Keratinocyte (primary cell): Measurements from ENCODE around the gene RPS6KA5. TPM values are rescaled to one million over a fixed set of nuclear protein-coding genes. Genes with fewer than 3 reads are reported as not detected.

Experiments
- DNase-seq: peaks from one replicate; pipeline ENCODE4 v3.0.0-alpha.2; 2011; ENCODE audit warnings: low read depth, missing footprints, low spot score
- FAIRE-seq: peaks from 2 replicates; lab custom pipeline; 2011; peaks lifted over from hg19 to GRCh38; lab: Jason Lieb, UNC
- H2AFZ ChIP-seq: 2 replicates; pipeline ENCODE4 v1.6.0; 2012; ENCODE audit warnings: low read length, control low read depth, inconsistent platforms; ENCODE audit not compliant: control insufficient read depth
- H3K27ac ChIP-seq: 2 replicates; pipeline ENCODE4 v1.5.1; 2011; ENCODE audit warnings: low read length; ENCODE audit not compliant: control insufficient read depth, insufficient read depth
- H3K27me3 ChIP-seq: 3 replicates; pipeline ENCODE4 v1.6.0; 2011; ENCODE audit warnings: low read length; ENCODE audit not compliant: control insufficient read depth, insufficient read depth; ENCODE audit errors: extremely low read depth
- H3K36me3 ChIP-seq, 2 experiments: 2 replicates in 1 of 2; 3 replicates in 1 of 2; pipeline ENCODE4 v1.5.1; 2011; ENCODE audit warnings: low read length in 2 of 2, mild to moderate bottlenecking in 1 of 2; ENCODE audit not compliant: control insufficient read depth in 2 of 2, insufficient read depth in 2 of 2; ENCODE audit errors: extremely low read depth in 1 of 2
- H3K4me1 ChIP-seq: 3 replicates; pipeline ENCODE4 v1.5.1; 2011; ENCODE audit warnings: low read length; ENCODE audit not compliant: control insufficient read depth, insufficient read depth; ENCODE audit errors: extremely low read depth
- H3K4me2 ChIP-seq: 3 replicates; pipeline ENCODE4 v1.6.0; 2011; ENCODE audit warnings: low read depth, low read length; ENCODE audit not compliant: control insufficient read depth, insufficient read depth; ENCODE audit errors: extremely low read depth
- H3K4me3 ChIP-seq, 3 experiments: fragments of 200-600 bp in 1 of 3; sonication (generic) in 1 of 3; 2 replicates in 2 of 3; 3 replicates in 1 of 3; pipeline ENCODE4 v1.5.1; 2011 to 2016; ENCODE audit warnings: low read length in 3 of 3, mild to moderate bottlenecking in 3 of 3, control low read depth in 2 of 3, inconsistent platforms in 1 of 3, low read depth in 1 of 3, mixed read lengths in 1 of 3, mixed run types in 1 of 3, moderate library complexity in 1 of 3; ENCODE audit not compliant: control insufficient read depth in 2 of 3, insufficient read depth in 2 of 3; ENCODE audit errors: extremely low read depth in 1 of 3
- H3K79me2 ChIP-seq: 2 replicates; pipeline ENCODE4 v1.6.0; 2012; ENCODE audit warnings: low read length; ENCODE audit not compliant: control insufficient read depth, insufficient read depth
- H3K9ac ChIP-seq: 3 replicates; pipeline ENCODE4 v1.6.0; 2011; ENCODE audit warnings: low read length; ENCODE audit not compliant: control insufficient read depth, insufficient read depth; ENCODE audit errors: extremely low read depth
- H3K9me1 ChIP-seq: 3 replicates; pipeline ENCODE4 v1.6.0; 2011; ENCODE audit warnings: low read length; ENCODE audit not compliant: control insufficient read depth, insufficient read depth; ENCODE audit errors: extremely low read depth
- H3K9me3 ChIP-seq: 2 replicates; pipeline ENCODE4 v1.5.1; 2012; ENCODE audit warnings: low read depth, low read length; ENCODE audit not compliant: control insufficient read depth
- H4K20me1 ChIP-seq: 3 replicates; pipeline ENCODE4 v1.6.0; 2011; ENCODE audit warnings: low read length; ENCODE audit not compliant: control insufficient read depth, insufficient read depth; ENCODE audit errors: extremely low read depth
- CTCF ChIP-seq, 3 experiments: IDR thresholded peaks in 1 of 3; conservative IDR thresholded peaks in 1 of 3; optimal IDR thresholded peaks in 1 of 3; 2 replicates in 2 of 3; 3 replicates in 1 of 3; pipeline versions ENCODE3 to v1.5.1; 2011; ENCODE audit warnings: low read length in 3 of 3, mild to moderate bottlenecking in 3 of 3, moderate library complexity in 2 of 3, control low read depth in 1 of 3, inconsistent platforms in 1 of 3; ENCODE audit not compliant: insufficient read depth in 2 of 3; ENCODE audit errors: extremely low read depth in 1 of 3
- EZH2 ChIP-seq: IDR thresholded peaks from one replicate; pipeline ENCODE4 v1.6.1; 2012; ENCODE audit warnings: inconsistent platforms, mild to moderate bottlenecking, low read length, moderate library complexity
- dilution Hi-C: fragments of 300-500 bp; cut with MboI; formaldehyde crosslinking; loops from one replicate; pipeline ENCODE4 v1.7.0; 2020; ENCODE audit warnings: low sequenced_read_pairs; ENCODE audit not compliant: extremely low pct_ligation_motif_present
- polyA plus RNA-seq, 5 experiments: library from polyadenylated mRNA; depleted of rRNA in 3 of 5; stranded (reverse) in 3 of 5; stranded (forward) in 1 of 5; unstranded in 1 of 5; fragments of >200 nt; gene quantifications; 1 replicate in 1 of 5; 2 replicates in 3 of 5; 3 replicates in 1 of 5; pipeline versions ENCODE4 v1.2.1 to v1.2.3, GENCODE V29; 2011 to 2012; ENCODE audit warnings: missing spikeins in 2 of 5, low read depth in 1 of 5, low replicate concordance in 1 of 5

Gene RPS6KA5
- polyA plus RNA-seq, 1 donor (not counting 4 experiments of a cell fraction or from before 2014, with no cell fraction given), result 2.9 TPM

GRCh38 chr14:90985601-90986242 lies 74.7 kb downstream of the RPS6KA5 start:
- no peak overlapping the region for H3K4me3 ChIP-seq
- H3K4me2 ChIP-seq, result no peak overlapping the region
- FAIRE-seq (no peak), DNase-seq (no peak)
- no peaks in the 10 kb centered on the region for H3K79me2 ChIP-seq
- H3K9me3 ChIP-seq, result no peaks in the 10 kb centered on the region
- no peaks in the 10 kb centered on the region for H3K36me3 ChIP-seq
- H2AFZ ChIP-seq, result no peak overlapping the region
- H4K20me1 ChIP-seq, result no peaks in the 10 kb centered on the region
- H3K4me1 ChIP-seq, result peaks cover 13% of the 10 kb centered on the region
- no peak for TF ChIP-seq EZH2
- no peak for TF ChIP-seq CTCF (optimal IDR thresholded peaks at IDR 0.05 in 1 of 3, IDR thresholded peaks at IDR 0.05 in 1 of 3, conservative IDR thresholded peaks at IDR 0.05 in 1 of 3; ENCODE audit: extremely low read depth in 1 of 3, insufficient read depth in 2 of 3, low read length in 3 of 3)
- no peak overlapping the region for H3K27ac ChIP-seq
- dilution Hi-C loops, result no loop called here
- no peak overlapping the region for H3K9ac ChIP-seq
- no peaks in the 10 kb centered on the region for H3K27me3 ChIP-seq
- H3K9me1 ChIP-seq, result no peaks in the 10 kb centered on the region

- no peak overlapping the region for H3K27ac ChIP-seq
- no peak overlapping the region for H3K4me2 ChIP-seq
- H4K20me1 ChIP-seq, result no peaks in the 10 kb centered on the region
- H3K27me3 ChIP-seq, result no peaks in the 10 kb centered on the region
- FAIRE-seq, result no peak
- no peak overlapping the region for H3K4me3 ChIP-seq
- no peak for DNase-seq
- H3K4me1 ChIP-seq, result peaks cover 13% of the 10 kb centered on the region
- dilution Hi-C loops, result no loop called here
- H3K9me1 ChIP-seq, result no peaks in the 10 kb centered on the region
- H2AFZ ChIP-seq, result no peak overlapping the region
- H3K79me2 ChIP-seq, result no peaks in the 10 kb centered on the region
- no peak for TF ChIP-seq CTCF (optimal IDR thresholded peaks at IDR 0.05 in 1 of 3, IDR thresholded peaks at IDR 0.05 in 1 of 3, conservative IDR thresholded peaks at IDR 0.05 in 1 of 3; ENCODE audit: extremely low read depth in 1 of 3, insufficient read depth in 2 of 3, low read length in 3 of 3)
- no peak for TF ChIP-seq EZH2
- no peaks in the 10 kb centered on the region for H3K9me3 ChIP-seq
- no peak overlapping the region for H3K9ac ChIP-seq
- no peaks in the 10 kb centered on the region for H3K36me3 ChIP-seq
Measured at GRCh38 chr14:90983560-90983959, 76.9 kb downstream of the RPS6KA5 start.
